GM15510 (cell line): Measurements from ENCODE around the gene TSPAN14.

Source experiments
- POLR2A ChIP-seq: IDR thresholded peaks from 3 replicates; pipeline ENCODE4 v1.6.1; 2011; ENCODE audit warnings: borderline replicate concordance; ENCODE audit not compliant: insufficient read length; ENCODE audit errors: extremely low read depth

The TSPAN14 gene

GRCh38 chr10:80497187-80498077 is 43.3 kb downstream of the TSPAN14 start:
- TF ChIP-seq POLR2A: no peak

- TF ChIP-seq POLR2A: no peak
Observed at GRCh38 chr10:80498078-80498832, 44.1 kb downstream of the TSPAN14 start.

GRCh38 chr10:80498833-80499741 is 45.0 kb downstream of the TSPAN14 start:
- no peak for TF ChIP-seq POLR2A

- TF ChIP-seq POLR2A: no peak
Observed at GRCh38 chr10:80500572-80501380, 46.7 kb downstream of the TSPAN14 start.

GRCh38 chr10:80501381-80501912 is 47.3 kb downstream of the TSPAN14 start:
- TF ChIP-seq POLR2A: no peak

GRCh38 chr10:80501913-80502521 is 47.9 kb downstream of the TSPAN14 start:
- TF ChIP-seq POLR2A: no peak

GRCh38 chr10:80502621-80503583 is 48.8 kb downstream of the TSPAN14 start:
- no peak for TF ChIP-seq POLR2A

GRCh38 chr10:80503584-80504157 is 49.6 kb downstream of the TSPAN14 start:
- no peak for TF ChIP-seq POLR2A

GRCh38 chr10:80504158-80504811 is 50.2 kb downstream of the TSPAN14 start:
- no peak for TF ChIP-seq POLR2A

GRCh38 chr10:80504897-80505465 is 50.9 kb downstream of the TSPAN14 start:
- TF ChIP-seq POLR2A: no peak

GRCh38 chr10:80506189-80506575 is 52.1 kb downstream of the TSPAN14 start:
- no peak for TF ChIP-seq POLR2A
